Fibroblast of pulmonary artery (primary cell): ENCODE results near the gene AGER.
A peak's percentile ranks its signal among the peaks of the same experiment; 100 is the strongest.
"Not testable (repeated sequence)": the region's sequence is repeated elsewhere in the genome, so short reads cannot be mapped to it uniquely, and the experiment has no call there.

Source experiments
- DNase-seq: peaks from one replicate; pipeline ENCODE4 v3.0.0-alpha.2; 2010; ENCODE audit warnings: low read depth
- H3K4me3 ChIP-seq: replicated peaks from 2 replicates; pipeline ENCODE4 v1.5.1; 2011; ENCODE audit warnings: low read depth, mild to moderate bottlenecking, control low read depth, low read length, moderate library complexity
- CTCF ChIP-seq: IDR thresholded peaks from 2 replicates; pipeline ENCODE4 v1.5.1; 2011; ENCODE audit warnings: mild to moderate bottlenecking, control low read depth, low read length, inconsistent platforms; ENCODE audit errors: missing control alignments

The AGER gene

DNA sequence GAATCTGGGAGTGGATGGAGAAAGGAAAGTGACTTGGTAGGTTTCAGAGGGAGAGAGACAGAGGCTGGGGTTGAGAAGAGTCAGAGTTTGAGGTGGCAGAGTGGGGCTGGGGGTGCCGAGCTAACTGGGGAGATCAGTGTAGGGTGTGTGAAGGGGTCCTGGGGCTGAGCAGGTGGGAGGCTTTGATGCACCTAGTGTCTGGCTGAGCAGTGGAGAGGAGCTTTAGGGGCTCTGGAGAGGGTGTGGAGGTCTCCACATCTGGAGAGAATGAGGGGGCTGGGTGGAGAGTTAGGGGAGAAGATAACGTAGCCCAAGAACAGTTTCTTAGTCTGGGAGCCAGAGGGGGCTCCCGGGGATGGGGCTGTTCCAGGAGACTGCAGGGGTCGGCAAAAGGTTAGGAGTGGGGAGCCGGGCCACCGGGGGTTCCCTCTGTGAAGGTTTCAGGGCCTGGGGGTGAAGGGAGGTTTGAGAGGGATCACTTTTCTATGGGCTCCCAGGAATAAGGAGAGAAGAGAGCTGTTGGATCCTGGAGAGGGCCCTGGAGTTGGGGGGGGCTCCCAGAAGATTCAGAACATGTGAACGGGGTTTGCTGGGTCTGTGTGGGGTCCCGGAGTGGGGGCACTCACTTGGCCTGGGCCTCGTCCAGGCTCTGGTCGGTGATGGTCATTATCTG is 5.2 kb upstream of the AGER start:
- no peak for TF ChIP-seq CTCF
- DNase-seq, result no peak
- peak overlapping the region; percentile 82 for H3K4me3 ChIP-seq

DNA sequence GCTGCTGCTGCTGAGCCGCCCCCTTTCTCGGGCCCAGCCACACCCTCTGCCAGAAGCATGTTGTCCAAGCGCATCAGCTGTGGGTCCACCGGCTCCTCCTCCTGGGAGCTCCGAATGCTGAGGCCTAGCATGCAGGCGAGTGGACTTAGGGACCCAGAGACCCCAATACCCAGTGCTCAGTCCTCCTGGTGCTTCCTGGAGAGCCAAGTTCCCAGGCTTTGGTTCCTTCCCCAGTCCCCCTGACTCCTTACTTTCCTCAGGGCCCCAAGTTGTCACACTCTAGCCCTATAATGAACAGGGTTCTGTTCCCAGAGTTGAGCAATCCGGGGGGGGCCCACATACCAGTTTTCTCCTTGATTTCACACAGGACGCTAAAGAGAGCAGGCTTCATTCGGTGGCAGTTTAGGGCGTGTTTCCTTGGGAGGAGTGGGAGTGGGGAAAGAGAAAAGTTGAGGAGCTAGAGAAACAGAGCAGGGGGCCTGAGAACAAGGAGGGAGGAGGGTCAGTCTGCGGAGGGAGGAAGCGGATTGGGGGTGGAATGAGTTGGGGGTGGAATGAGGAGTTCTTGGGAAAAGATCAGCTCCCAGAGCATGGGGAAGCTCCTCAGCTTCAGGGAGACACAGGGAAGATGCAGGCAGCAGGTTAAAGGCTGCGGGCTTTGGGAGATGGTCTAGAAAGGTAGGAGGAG is 4.5 kb upstream of the AGER start:
- DNase-seq, result peak; percentile 26
- H3K4me3 ChIP-seq, result peak overlapping the region; percentile 82
- TF ChIP-seq CTCF, result no peak

DNA sequence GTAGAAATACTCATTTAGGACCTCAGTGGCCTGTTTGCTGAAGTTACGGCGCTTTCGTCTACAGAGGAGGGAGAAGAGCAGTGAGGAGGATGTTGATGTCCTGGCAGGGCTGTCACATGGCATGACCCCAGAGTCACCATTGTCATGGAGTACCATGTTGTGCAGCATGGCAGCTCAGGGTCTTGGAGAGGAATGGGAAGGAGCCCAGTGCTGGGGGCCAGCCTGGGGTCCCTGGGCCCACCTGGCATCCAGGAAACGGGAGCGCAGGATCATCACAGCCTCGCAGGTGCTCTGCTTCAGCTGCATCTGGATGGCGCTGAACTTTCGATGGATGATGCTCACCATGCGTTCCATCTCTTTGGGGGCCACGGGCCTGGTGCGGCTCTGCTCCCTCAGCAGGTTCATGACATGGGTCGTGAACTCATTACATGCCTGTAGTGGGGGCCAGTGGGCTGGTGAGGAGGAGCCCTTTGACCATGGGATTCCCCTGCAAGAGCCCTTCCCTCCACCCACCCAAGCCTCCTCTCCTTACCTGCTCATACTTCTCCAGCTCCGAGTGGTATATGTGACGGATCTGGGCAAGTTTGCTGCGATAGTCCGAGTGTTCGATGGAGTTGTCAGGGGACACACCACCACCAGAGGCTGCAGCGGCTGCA is 3.8 kb upstream of the AGER start:
- DNase-seq, result not testable (repeated sequence)
- H3K4me3 ChIP-seq, result peak overlapping the region; percentile 82

DNA sequence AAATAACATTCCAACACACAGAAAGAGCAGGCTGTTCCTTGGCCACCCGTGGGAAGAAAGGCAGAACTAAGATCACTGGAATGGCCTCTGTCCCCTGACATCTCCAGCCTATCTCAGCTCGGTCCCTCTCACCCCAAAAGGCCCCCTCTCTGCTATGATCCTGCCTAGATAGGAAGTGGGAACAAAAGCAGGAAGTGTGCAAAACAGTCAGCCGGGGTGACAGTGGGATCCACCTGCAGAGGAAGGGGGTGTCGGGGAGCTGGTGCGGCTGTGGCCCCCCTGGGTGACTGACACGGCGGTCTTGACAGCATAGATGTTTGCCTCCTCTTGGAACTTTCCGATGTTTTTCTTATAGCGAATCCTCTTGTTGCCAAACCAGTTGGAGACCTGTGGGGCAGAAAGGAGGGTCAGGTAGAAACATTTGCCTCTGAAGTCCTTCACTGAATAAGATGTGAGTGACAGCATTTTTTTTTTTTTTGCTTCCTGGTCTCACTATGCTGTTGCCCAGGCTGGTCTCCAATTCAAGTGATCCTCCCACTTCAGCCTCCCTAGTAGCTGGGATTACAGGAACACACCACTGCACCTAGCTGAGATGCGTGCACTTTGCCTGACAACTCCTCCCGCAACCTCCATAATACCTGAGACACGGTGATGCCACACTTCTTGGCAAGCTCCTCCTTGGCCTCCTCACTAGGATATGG is 3.1 kb upstream of the AGER start:
- no peak overlapping the region for H3K4me3 ChIP-seq
- no peak for DNase-seq
- TF ChIP-seq CTCF, result no peak

- not testable (repeated sequence) for DNase-seq, H3K4me3 ChIP-seq
Observed at GRCh38 chr6:32186151-32186840, 2.2 kb upstream of the AGER start.

DNA sequence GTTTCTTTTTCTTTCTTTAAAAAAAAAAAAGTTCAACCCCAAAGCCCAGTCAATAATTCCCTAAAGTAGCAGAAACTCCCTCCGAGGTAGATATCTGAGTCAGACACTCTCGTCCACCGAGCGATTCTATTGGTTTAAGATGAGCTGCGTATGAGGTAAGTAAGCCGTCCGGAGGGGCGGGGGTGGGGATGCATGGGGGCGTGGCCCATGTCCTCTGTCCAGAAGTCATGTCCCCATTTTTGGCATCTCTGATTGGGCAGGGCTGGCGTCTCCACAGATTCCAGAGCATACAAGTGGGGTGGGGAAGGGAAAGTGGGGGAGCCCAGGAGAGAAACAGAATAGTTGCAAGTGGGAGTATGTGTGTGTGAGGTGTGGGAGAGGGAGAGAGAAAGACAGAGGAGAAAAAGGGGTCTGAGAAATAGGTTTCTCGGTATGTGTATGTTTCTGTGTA is 1.7 kb upstream of the AGER start:
- DNase-seq, result peak; percentile 91
- not testable (repeated sequence) for H3K4me3 ChIP-seq

DNA sequence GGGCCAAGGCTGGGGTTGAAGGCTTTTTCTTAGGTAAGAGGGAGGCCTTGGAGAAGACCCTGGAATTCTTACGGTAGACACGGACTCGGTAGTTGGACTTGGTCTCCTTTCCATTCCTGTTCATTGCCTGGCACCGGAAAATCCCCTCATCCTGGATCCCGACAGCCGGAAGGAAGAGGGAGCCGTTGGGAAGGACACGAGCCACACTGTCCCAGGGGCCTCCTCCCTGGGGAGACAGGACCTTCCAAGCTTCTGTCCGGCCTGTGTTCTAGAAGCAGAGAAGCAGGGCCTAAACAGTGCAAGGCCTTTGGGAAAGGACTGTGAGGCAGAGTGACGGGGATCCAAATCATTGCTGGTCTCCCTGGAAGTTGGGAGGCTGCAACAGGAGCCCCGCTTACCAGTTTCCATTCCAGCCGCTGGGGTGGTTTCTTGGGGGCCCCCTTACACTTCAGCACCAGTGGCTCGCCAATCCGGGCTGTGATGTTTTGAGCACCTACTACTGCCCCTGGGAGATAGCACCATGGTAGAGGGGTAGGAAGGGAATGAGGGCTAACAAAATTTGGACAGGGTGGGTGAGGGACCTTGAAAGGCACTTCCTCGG is 470 bp downstream of the AGER start:
- no peak for DNase-seq
- no peak overlapping the region for H3K4me3 ChIP-seq
- no peak for TF ChIP-seq CTCF
